GM12878 (cell line): ENCODE data around the gene MAST3. TPM values are rescaled to one million over a fixed set of nuclear protein-coding genes. Genes with fewer than 3 reads are reported as not detected.

Source experiments
- ATAC-seq: fragments of 200-7000 bp; cut with Tn5 transposase; 3 replicates; pipeline ENCODE4 v1.9.1; 2020; ENCODE audit warnings: mild to moderate bottlenecking, moderate library complexity
- BruUV-seq: library from RNA; stranded (reverse); fragments of 400-500 nt; replicated peaks from 2 replicates; lab custom pipeline; 2021; lab: Mats Ljungman, UMichigan
- CTCF ChIA-PET: fragments of 300-600 bp; sonication (Branson Sonifier 250); formaldehyde crosslinking; extraction: SDS; loops from one replicate; lab custom pipeline; 2021; ENCODE audit warnings: inconsistent platforms; lab: Yijun Ruan, JAX
- POLR2A ChIA-PET: fragments of 350-600 bp; formaldehyde crosslinking; extraction: SDS; loops from one replicate; lab custom pipeline; 2021; ENCODE audit warnings: inconsistent platforms; lab: Charles Lee
- RAD21 ChIA-PET: fragments of 300-600 bp; sonication (Branson Sonifier 250); formaldehyde crosslinking; loops from one replicate; lab custom pipeline; 2023; ENCODE audit warnings: antibody characterized with exemption; ENCODE audit not compliant: unreplicated experiment; lab: Charles Lee
- SMC1A ChIA-PET: fragments of 300-600 bp; sonication (Branson Sonifier 250); formaldehyde crosslinking; loops from one replicate; lab custom pipeline; 2023; ENCODE audit not compliant: unreplicated experiment, uncharacterized antibody; lab: Charles Lee
- DNase-seq: peaks from one replicate; pipeline ENCODE4 v3.0.0-alpha.2; 2011; ENCODE audit warnings: low read depth, low spot score
- FAIRE-seq: peaks from 3 replicates; lab custom pipeline; 2011; peaks lifted over from hg19 to GRCh38; lab: Jason Lieb, UNC
- H2AFZ ChIP-seq: 2 replicates; pipeline ENCODE4 v1.6.0; 2011; ENCODE audit warnings: low read depth, low read length, control low read depth; ENCODE audit not compliant: control insufficient read depth
- H3K27ac ChIP-seq: 2 replicates; pipeline ENCODE4 v1.5.1; 2011; ENCODE audit warnings: control low read depth; ENCODE audit not compliant: control insufficient read depth, insufficient read depth
- H3K27me3 ChIP-seq, 2 experiments: replicated peaks in 1 of 2; 2 replicates each; pipeline versions ENCODE4 v1.6.0 to v1.6.1; 2011; ENCODE audit warnings: low read length in 1 of 2; ENCODE audit not compliant: control insufficient read depth in 2 of 2, insufficient read depth in 2 of 2
- H3K36me3 ChIP-seq, 2 experiments: 2 replicates each; pipeline ENCODE4 v1.5.1; 2011; ENCODE audit warnings: low read length in 1 of 2; ENCODE audit not compliant: control insufficient read depth in 2 of 2, insufficient read depth in 2 of 2
- H3K4me1 ChIP-seq: 2 replicates; pipeline ENCODE4 v1.6.1; 2011; ENCODE audit warnings: mild to moderate bottlenecking, low read length, moderate library complexity, mixed read lengths; ENCODE audit not compliant: control insufficient read depth, insufficient read depth
- H3K4me2 ChIP-seq: 2 replicates; pipeline ENCODE4 v1.6.0; 2011; ENCODE audit warnings: control low read depth; ENCODE audit not compliant: control insufficient read depth, insufficient read depth
- H3K4me3 ChIP-seq: fragments of 200-600 bp; sonication (generic); 2 replicates; pipeline ENCODE4 v1.5.1; 2016
- H3K79me2 ChIP-seq: 2 replicates; pipeline ENCODE4 v1.6.0; 2011; ENCODE audit warnings: low read length; ENCODE audit not compliant: control insufficient read depth, insufficient read depth
- H3K9ac ChIP-seq: 2 replicates; pipeline ENCODE4 v1.8.0; 2011; ENCODE audit warnings: low read length, control low read depth, mixed read lengths; ENCODE audit not compliant: control insufficient read depth, insufficient read depth
- H3K9me3 ChIP-seq: replicated peaks from 3 replicates; pipeline ENCODE4 v1.5.1; 2011; ENCODE audit warnings: mild to moderate bottlenecking, low read length; ENCODE audit not compliant: control insufficient read depth, insufficient read depth
- H4K20me1 ChIP-seq: 2 replicates; pipeline ENCODE4 v1.6.0; 2011; ENCODE audit not compliant: control insufficient read depth, insufficient read depth
- BCLAF1 ChIP-seq: fragments of 450-650 bp; IDR thresholded peaks from 2 replicates; pipeline ENCODE4 v1.6.1; 2017; ENCODE audit warnings: antibody characterized with exemption, mild to moderate bottlenecking, moderate library complexity
- BRCA1 ChIP-seq: IDR thresholded peaks from 2 replicates; pipeline ENCODE4 v1.6.1; 2011; ENCODE audit warnings: low read depth, low read length, improper control_type of control experiment
- CREM ChIP-seq: IDR thresholded peaks from 2 replicates; pipeline ENCODE4 v1.6.1; 2014; ENCODE audit warnings: antibody characterized with exemption, low read depth
- ELK1 ChIP-seq: IDR thresholded peaks from 2 replicates; pipeline ENCODE4 v1.6.1; 2012; ENCODE audit warnings: low read depth, low read length, improper control_type of control experiment
- EP300 ChIP-seq, 2 experiments: fragments of 150-350 bp in 1 of 2; IDR thresholded peaks; 2 replicates each; pipeline ENCODE4 v1.6.1; 2011 to 2012; ENCODE audit warnings: low read depth in 2 of 2, low read length in 2 of 2, borderline replicate concordance in 1 of 2, improper control_type of control experiment in 1 of 2, inconsistent platforms in 1 of 2; ENCODE audit not compliant: control insufficient read depth in 1 of 2
- HCFC1 ChIP-seq: fragments of 150-350 bp; IDR thresholded peaks from 2 replicates; pipeline ENCODE4 v1.6.1; 2014; ENCODE audit warnings: low read length
- KAT2A ChIP-seq: conservative IDR thresholded peaks from 2 replicates; pipeline ENCODE4 v1.6.1; 2011; ENCODE audit warnings: low read depth, low read length; ENCODE audit not compliant: control insufficient read depth
- MTA2 ChIP-seq: fragments of 450-650 bp; IDR thresholded peaks from 2 replicates; pipeline ENCODE4 v1.6.1; 2016; ENCODE audit warnings: low read depth, mild to moderate bottlenecking, moderate library complexity
- MXI1 ChIP-seq: fragments of 150-350 bp; IDR thresholded peaks from 2 replicates; pipeline ENCODE4 v1.6.1; 2011; ENCODE audit warnings: low read depth, mild to moderate bottlenecking, inconsistent platforms, low read length, improper control_type of control experiment
- POU2F2 ChIP-seq: IDR thresholded peaks from 3 replicates; pipeline ENCODE4 v1.6.1; 2011; ENCODE audit warnings: low read depth, mild to moderate bottlenecking, low read length, borderline replicate concordance
- SMC3 ChIP-seq: IDR thresholded peaks from 2 replicates; pipeline ENCODE4 v1.6.1; 2011; ENCODE audit warnings: low read length, improper control_type of control experiment, borderline replicate concordance
- ZNF384 ChIP-seq: IDR thresholded peaks from 2 replicates; pipeline ENCODE4 v1.6.1; 2012; ENCODE audit warnings: low read depth, mild to moderate bottlenecking, low read length, improper control_type of control experiment, borderline replicate concordance
- WGBS: methylation state at CpG from one replicate; pipeline ENCODE4 v1.1.6; 2016; ENCODE audit warnings: low lambda C conversion rate; ENCODE audit not compliant: insufficient replicate concordance, insufficient coverage; ENCODE audit errors: missing lambda C conversion rate; 5-methylcytosine and 5-hydroxymethylcytosine counted together
- in situ Hi-C: fragments of 300-500 bp; cut with MboI; formaldehyde crosslinking; loops from 9 replicates; pipeline ENCODE4 v1.14.3; 2018; ENCODE audit warnings: mixed read lengths
- intact Hi-C: fragments of 100-400 bp; cut with micrococcal nuclease; formaldehyde crosslinking; loops from one replicate; pipeline ENCODE4 v1.14.2; 2022; ENCODE audit not compliant: unreplicated experiment
- polyA plus RNA-seq, 11 experiments: library from polyadenylated mRNA; depleted of rRNA in 4 of 11; unstranded in 6 of 11; stranded (reverse) in 5 of 11; fragments of >200 nt; fragmentation: Nextera tagmentation in 4 of 11; fragmentation: Illumina TruSeq in 1 of 11; extraction: Ambion mirVana in 4 of 11; extraction: Trizol in 1 of 11; gene quantifications; 1 replicate in 1 of 11; 2 replicates in 10 of 11; pipeline versions ENCODE4 v1.2.1 to v1.2.3, GENCODE V29; 2011 to 2016; ENCODE audit warnings: inconsistent platforms in 2 of 11, missing spikeins in 2 of 11, low read depth in 1 of 11
- total RNA-seq, 4 experiments: library from RNA; depleted of rRNA in 3 of 4; stranded (reverse); fragments of >200 nt in 3 of 4; fragmentation: Illumina TruSeq in 1 of 4; extraction: Trizol in 1 of 4; gene quantifications; 2 replicates each; pipeline versions ENCODE4 v1.2.1 to v1.2.3, GENCODE V29; 2013 to 2021

The MAST3 gene
- total and polyA plus RNA-seq, 10 of the 15 experiments (the other 5 are each of a cell fraction or from before 2014, with no cell fraction given), result 3.0 to 22.2 (median 7.5) TPM

GRCh38 chr19:18123819-18124218 is 26.2 kb downstream of the MAST3 start:
- intact Hi-C loops, result no loop called here
- H3K27me3 ChIP-seq, result no peaks in the 10 kb centered on the region
- peaks cover 17% of the 10 kb centered on the region for H3K4me1 ChIP-seq
- FAIRE-seq (no peak), DNase-seq (no peak), ATAC-seq (no peak)
- H3K4me3 ChIP-seq, result no peak overlapping the region
- no peak overlapping the region for H3K4me2 ChIP-seq
- H2AFZ ChIP-seq, result no peak overlapping the region
- no peaks in the 10 kb centered on the region for H3K9me3 ChIP-seq
- H3K9ac ChIP-seq, result no peak overlapping the region
- WGBS, result 96% methylated on average over 16 of the region's 26 CpGs
- TF ChIP-seq ELK1 (no peak), HCFC1 (no peak), MXI1 (no peak), MTA2 (no peak), POU2F2 (no peak), KAT2A (no peak), ZNF384 (no peak), SMC3 (no peak), CREM (no peak), BRCA1 (no peak), EP300 (IDR thresholded peaks at IDR 0.05; ENCODE audit: borderline replicate concordance in 1 of 2, control insufficient read depth in 1 of 2, low read depth in 2 of 2, low read length in 2 of 2) (no peak), BCLAF1 (no peak)
- no peak overlapping the region for H3K27ac ChIP-seq
- H3K79me2 ChIP-seq, result peaks cover 12% of the 10 kb centered on the region
- no peaks in the 10 kb centered on the region; the same call in 1 of the 2 replicates for H4K20me1 ChIP-seq
- ChIA-PET SMC1A (no interaction called here), POLR2A (interaction anchor here (0.6 kb wide), 1 partner anchor 24 kb away, joined by 6 read pairs; no protein-coding TSS in a partner anchor), RAD21 (no interaction called here), CTCF (no interaction called here)
- H3K36me3 ChIP-seq, result peaks cover 16 to 27% of the 10 kb centered on the region in 2 experiments; a peak in 3 of 4 replicates
- no TSS peak for BruUV-seq
- in situ Hi-C loops, result no loop called here
